DOHH2 (cell line): ENCODE data around the gene FPR3.

Experiments used
- CTCF ChIP-seq: fragments of 200-600 bp; sonication (generic); IDR thresholded peaks from one replicate; pipeline ENCODE4 v1.5.1; 2014; ENCODE audit warnings: antibody characterized with exemption, mild to moderate bottlenecking, low read depth, low read length; ENCODE audit not compliant: poor library complexity, severe bottlenecking
- EZH2phosphoT487 ChIP-seq: fragments of 200-600 bp; sonication (generic); IDR thresholded peaks from 2 replicates; pipeline ENCODE4 v1.6.1; 2017; ENCODE audit warnings: borderline replicate concordance, mild to moderate bottlenecking, antibody characterized with exemption, low read length, moderate library complexity, mixed read lengths

- TF ChIP-seq CTCF (no peak), EZH2phosphoT487 (no peak)
Measured at GRCh38 chr19:51808333-51808986, 13.5 kb downstream of the FPR3 start.
